Mucosa of stomach (tissue), 1 donor: ENCODE results near the gene MYLIP.
"Not testable (repeated sequence)": the region's sequence is repeated elsewhere in the genome, so short reads cannot be mapped to it uniquely, and the experiment has no call there.

Source experiments
- H3K27me3 ChIP-seq: one replicate; pipeline ENCODE4 v1.7.0; 2013; ENCODE audit warnings: mild to moderate bottlenecking, low read length; ENCODE audit not compliant: control insufficient read depth, insufficient read depth
- H3K36me3 ChIP-seq: one replicate; pipeline ENCODE4 v1.7.0; 2013; ENCODE audit warnings: low read length; ENCODE audit not compliant: control insufficient read depth, insufficient read depth
- H3K4me1 ChIP-seq: one replicate; pipeline ENCODE4 v1.7.0; 2013; ENCODE audit warnings: mild to moderate bottlenecking, low read length; ENCODE audit not compliant: control insufficient read depth, insufficient read depth
- H3K4me3 ChIP-seq: one replicate; pipeline ENCODE4 v1.7.0; 2013; ENCODE audit warnings: low read length
- H3K9ac ChIP-seq: one replicate; pipeline ENCODE4 v1.7.0; 2013; ENCODE audit warnings: mild to moderate bottlenecking, low read length, moderate library complexity
- H3K9me3 ChIP-seq: one replicate; pipeline ENCODE4 v1.7.0; 2013; ENCODE audit warnings: mild to moderate bottlenecking, low read length, moderate library complexity; ENCODE audit not compliant: control insufficient read depth
- donor health status: Pancreatic carcinoma.

The MYLIP gene

DNA sequence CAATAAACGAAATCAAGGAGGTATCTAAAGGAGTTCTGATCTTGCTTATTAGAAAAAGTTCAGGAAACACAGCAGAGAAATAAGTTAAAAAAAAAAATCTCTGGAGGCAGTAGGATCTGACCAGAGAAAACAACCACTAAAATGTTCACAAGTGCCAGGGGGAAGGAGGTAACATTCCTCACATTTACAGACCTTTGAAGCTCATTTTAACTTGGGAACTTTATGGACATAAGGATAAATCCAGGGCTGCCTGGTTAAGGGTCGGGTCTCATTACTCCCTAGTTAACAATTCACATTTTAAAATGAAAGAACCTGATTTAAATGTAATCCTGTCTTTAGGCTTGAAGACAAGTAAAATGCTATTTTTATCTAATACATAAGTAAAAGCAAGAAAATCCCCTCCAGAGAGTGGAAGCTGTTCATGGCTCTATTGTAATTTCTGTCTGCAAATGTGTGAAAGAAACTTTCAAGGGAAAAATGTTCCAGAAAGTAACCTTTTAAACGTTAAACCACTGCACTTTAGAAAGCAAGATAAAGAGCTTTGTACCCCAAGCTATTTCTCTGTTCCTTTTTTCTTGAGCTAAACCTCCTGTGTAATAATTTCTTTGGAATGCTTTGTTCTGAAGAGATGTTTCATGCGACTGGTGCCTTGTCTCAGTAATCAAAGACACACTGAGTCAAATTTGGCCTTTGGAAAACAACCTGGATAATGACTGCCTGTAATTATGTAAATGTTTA is 38.2 kb downstream of the MYLIP start:
- Histone ChIP-seq H3K4me3 (no peak overlapping the region), H3K9ac (no peak overlapping the region), H3K4me1 (no peaks in the 10 kb centered on the region)

DNA sequence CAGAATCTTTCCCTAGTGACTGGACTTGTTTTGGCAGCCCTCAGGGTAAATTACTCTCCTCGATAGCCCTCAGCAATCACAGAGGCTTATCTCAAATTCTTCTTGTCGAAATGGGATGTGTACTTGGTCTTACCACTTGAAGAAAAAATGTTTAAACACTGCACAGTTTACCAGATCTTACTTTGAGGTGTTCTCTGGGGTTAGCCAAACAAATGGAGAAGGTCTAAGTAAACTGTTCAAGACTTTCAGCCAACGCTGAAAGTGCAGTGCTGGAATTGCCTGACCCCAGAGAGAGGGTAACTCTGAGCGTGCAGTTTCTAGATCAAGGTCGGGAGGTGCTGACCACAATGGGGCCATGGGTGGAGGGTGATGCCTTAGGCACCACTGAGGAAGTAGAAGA is 39.2 kb downstream of the MYLIP start:
- Histone ChIP-seq H3K4me3 (no peak overlapping the region), H3K9ac (no peak overlapping the region), H3K4me1 (no peaks in the 10 kb centered on the region), H3K27me3 (peaks cover 14% of the 10 kb centered on the region), H3K9me3 (no peaks in the 10 kb centered on the region), H3K36me3 (no peaks in the 10 kb centered on the region)

More for the DNA sequence above, 38.2 kb downstream of the MYLIP start:
- no peaks in the 10 kb centered on the region for H3K36me3 ChIP-seq
- no peaks in the 10 kb centered on the region for H3K9me3 ChIP-seq
- H3K27me3 ChIP-seq = peaks cover 14% of the 10 kb centered on the region

DNA sequence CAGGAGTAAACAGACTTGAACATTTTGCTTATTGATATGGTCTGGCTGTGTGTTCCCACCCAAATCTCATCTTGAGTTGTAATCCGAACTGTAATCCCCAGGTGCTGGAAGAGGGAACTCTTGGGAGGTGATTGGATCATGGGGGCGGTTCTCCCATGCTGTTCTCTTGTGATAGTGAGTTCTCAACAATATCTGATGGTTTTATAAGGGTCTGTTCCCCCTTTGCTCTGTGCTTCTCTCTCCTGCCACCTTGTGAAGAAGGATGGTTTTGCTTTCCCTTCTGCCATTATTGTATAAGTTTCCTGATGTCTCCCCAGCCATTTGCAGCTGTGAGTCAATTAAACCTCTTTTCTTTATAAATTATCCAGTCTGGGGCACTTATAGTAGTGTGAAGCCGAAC is 40.0 kb downstream of the MYLIP start:
- peaks cover 14% of the 10 kb centered on the region for H3K27me3 ChIP-seq
- no peak overlapping the region for H3K4me3 ChIP-seq
- H3K36me3 ChIP-seq = no peaks in the 10 kb centered on the region
- H3K9me3 ChIP-seq = no peaks in the 10 kb centered on the region
- no peak overlapping the region for H3K9ac ChIP-seq
- no peaks in the 10 kb centered on the region for H3K4me1 ChIP-seq

DNA sequence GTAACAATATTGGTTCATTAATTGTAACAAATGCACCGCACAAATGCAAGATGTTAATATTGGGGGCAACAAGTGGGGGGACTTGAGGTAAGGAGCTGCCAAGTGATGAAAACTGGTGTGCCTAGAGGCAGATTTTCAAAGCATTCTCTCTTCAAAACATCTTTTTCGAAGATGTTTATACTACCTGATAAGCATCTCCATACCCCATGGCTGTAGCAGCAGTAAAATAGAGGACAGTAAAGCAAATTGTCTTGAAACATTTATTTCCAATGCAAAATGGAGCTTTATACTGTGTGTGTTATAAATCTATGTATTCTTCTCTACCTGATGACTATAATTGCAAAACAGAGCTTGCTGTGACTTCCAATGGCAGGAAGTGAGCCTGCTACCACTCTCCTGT is 42.5 kb downstream of the MYLIP start:
- Histone ChIP-seq H3K9ac (no peak overlapping the region), H3K36me3 (no peaks in the 10 kb centered on the region), H3K4me1 (no peaks in the 10 kb centered on the region), H3K9me3 (no peaks in the 10 kb centered on the region), H3K4me3 (no peak overlapping the region), H3K27me3 (peaks cover 6% of the 10 kb centered on the region)

DNA sequence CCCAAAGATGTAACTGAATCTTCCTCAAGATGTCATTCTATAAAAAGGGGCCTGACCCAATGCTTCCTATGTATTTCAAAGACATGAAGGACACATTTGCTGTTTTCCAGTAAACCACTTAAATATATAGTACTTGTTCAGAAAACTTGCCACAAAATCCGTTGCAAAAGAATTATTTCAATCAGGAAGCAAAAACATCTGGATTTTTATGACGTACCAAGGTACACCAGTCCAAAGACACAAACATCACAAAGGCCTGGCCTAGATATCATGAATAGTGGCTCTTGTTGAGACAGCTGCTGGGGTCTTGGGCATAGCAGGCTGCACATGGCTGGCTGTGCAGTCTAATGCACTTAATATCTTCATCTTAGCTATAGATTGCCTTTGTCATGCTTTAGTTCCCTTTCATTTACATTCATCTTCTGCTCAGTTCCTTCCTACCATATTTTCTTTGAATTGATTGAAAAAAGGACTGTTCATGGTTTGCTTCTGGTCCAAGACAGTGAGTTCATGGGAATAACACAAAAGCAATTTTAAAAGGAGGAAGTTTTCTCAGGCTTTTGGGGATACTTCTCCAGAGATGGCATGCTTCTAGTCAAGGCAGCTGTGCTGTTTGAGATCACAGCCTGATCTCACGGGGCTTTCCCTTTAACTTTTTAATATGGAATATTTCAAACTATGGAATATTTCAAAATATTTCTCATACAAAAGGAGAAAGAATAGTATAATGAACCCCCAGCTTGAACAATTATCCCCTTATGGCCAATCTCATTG is 44.5 kb downstream of the MYLIP start:
- Histone ChIP-seq H3K9ac (no peak overlapping the region), H3K27me3 (peaks cover 6% of the 10 kb centered on the region), H3K4me3 (no peak overlapping the region), H3K36me3 (no peaks in the 10 kb centered on the region), H3K4me1 (no peaks in the 10 kb centered on the region), H3K9me3 (no peaks in the 10 kb centered on the region)

DNA sequence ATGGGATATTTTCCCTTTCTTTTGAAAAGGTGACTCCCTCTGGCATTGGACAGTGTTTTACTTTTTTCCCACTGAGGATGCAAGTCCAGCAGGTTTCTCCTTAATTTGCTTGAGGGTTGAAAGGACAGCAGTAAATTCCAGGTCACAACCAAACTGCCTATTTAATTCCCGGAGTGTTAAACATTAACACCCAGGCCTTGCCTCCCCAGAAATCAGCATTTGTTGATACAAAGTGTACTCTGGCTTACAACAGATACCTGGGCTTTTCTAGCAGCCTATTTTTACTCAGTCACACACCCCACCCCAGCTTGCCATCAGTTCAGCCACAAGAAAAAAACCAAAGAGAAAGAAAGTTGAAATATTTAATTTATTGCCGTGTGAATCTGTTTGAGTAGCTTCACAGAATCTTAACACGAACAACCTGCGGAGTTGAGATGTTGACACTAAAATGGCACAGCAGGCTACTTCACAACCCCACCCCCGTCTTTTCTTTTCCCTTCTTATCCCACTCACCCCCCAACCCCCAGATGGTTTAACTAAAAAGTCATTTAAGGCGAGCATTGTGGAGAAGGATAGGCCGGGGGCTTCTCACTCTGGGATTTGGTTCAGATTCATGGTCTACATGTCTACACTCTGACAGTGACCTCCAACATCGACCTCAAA is 45.7 kb downstream of the MYLIP start:
- no peak overlapping the region for H3K9ac ChIP-seq
- no peaks in the 10 kb centered on the region for H3K27me3 ChIP-seq
- H3K4me3 ChIP-seq = no peak overlapping the region

DNA sequence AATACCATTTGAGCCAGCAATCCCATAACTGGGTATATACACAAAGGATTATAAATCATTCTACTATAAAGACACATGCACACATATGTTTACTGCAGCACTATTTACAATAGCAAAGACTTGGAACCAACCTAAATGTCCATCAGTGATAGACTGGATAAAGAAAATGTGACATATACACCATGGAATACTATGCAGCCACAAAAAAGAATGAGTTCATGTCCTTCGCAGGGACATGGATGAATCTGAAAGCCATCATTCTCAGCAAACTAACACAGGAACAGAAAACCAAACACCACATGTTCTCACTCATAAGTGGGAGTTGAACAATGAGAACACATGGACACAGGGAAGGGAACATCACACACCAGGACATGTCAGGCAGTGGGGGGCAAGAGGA is 47.7 kb downstream of the MYLIP start:
- H3K27me3 ChIP-seq, H3K9ac ChIP-seq, H3K4me1 ChIP-seq, H3K9me3 ChIP-seq, H3K4me3 ChIP-seq, H3K36me3 ChIP-seq: not testable (repeated sequence)

More for the DNA sequence above, 45.7 kb downstream of the MYLIP start:
- H3K36me3 ChIP-seq = no peaks in the 10 kb centered on the region
- no peaks in the 10 kb centered on the region for H3K4me1 ChIP-seq
- no peaks in the 10 kb centered on the region for H3K9me3 ChIP-seq

DNA sequence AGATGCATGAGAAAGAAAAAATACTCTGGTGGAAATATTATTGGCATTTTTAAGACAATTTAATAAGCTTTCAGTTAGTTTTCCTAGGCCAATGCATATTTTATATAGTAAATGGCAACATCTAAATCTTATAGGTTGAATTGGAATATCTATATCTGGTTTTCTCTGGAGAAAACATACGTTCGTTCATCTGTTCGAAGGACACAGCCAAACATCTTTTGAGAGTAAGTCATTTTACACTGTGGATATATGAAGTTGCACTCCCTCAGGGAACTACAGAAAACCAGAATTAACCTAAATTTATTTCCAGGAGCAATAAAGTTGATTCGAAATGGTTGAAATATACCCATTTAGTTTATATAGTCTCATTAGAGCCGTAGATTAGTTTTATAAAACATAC is 49.0 kb downstream of the MYLIP start:
- Histone ChIP-seq H3K9me3 (no peaks in the 10 kb centered on the region), H3K4me3 (no peak overlapping the region), H3K27me3 (no peaks in the 10 kb centered on the region), H3K9ac (no peak overlapping the region), H3K36me3 (no peaks in the 10 kb centered on the region), H3K4me1 (no peaks in the 10 kb centered on the region)

DNA sequence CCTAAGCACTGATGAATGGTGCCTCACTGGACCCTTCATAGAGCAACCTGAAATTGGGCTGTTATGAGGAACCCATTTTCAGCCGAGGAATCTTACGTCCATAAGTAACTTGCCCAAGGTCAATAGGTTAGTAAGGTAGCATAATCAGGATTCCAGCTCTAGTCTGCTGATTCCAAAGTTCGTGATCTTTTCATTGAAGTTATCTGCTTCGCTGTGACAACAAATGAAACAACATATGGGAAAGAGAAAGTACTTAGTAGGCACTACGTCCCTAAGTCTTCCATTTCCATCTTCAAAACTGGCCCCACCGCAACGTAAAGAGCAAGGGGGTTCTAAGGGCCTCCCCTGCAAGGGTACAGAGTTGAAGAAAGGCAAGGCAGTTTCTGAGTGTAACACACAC is 49.5 kb downstream of the MYLIP start:
- Histone ChIP-seq H3K36me3 (no peaks in the 10 kb centered on the region), H3K4me1 (no peaks in the 10 kb centered on the region), H3K9ac (no peak overlapping the region), H3K27me3 (no peaks in the 10 kb centered on the region), H3K9me3 (no peaks in the 10 kb centered on the region), H3K4me3 (no peak overlapping the region)

DNA sequence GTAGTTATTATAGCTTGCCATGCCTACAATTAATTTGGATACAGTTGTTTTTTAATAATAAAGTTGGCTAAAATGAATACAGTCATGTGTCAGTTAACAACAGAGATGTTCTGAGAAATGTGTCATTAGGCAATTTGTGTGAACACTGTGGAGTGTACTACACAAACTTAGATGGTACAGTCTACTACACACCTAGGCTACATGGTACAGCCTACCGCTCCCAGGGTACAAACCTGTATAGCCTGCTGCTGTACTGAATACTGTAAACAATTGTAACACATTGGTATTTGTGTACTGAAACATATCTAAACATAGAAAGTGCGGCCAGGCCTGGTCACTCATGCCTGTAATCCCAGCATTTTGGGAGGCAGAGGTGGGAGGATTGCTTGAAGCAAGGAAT is 50.2 kb downstream of the MYLIP start:
- no peak overlapping the region for H3K9ac ChIP-seq
- no peaks in the 10 kb centered on the region for H3K27me3 ChIP-seq
- H3K36me3 ChIP-seq = no peaks in the 10 kb centered on the region
- no peaks in the 10 kb centered on the region for H3K4me1 ChIP-seq
- no peaks in the 10 kb centered on the region for H3K9me3 ChIP-seq
- H3K4me3 ChIP-seq = no peak overlapping the region

DNA sequence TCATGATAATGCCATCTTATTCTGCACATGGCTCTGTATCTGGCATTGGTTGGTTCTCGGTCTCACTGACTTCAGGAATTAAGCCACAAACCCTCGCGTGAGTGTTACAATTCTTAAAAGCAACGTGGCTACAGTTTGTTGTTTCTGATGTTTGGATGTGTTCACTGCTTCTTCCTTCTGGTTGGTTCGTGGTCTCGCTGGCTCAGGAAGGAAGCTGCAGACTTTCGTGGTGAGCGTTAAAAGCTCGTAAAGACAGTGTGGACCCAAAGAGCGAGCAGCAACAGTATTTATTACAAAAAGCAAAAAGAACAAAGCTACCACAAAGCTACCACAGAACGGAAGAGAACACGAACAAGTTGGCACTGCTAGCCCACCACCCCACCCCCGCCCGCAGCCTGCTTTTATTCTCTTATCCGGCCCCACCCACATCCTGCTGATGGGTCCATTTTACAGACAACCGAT is 51.1 kb downstream of the MYLIP start:
- no peaks in the 10 kb centered on the region for H3K36me3 ChIP-seq
- no peaks in the 10 kb centered on the region for H3K27me3 ChIP-seq
- H3K4me3 ChIP-seq = no peak overlapping the region
- H3K9me3 ChIP-seq = no peaks in the 10 kb centered on the region
- no peaks in the 10 kb centered on the region for H3K4me1 ChIP-seq
- H3K9ac ChIP-seq = no peak overlapping the region
